HEK293 (cell line): ENCODE data around the gene C1QTNF12.

Experiments used
- CTCF ChIA-PET: fragments of 350-600 bp; formaldehyde crosslinking; extraction: SDS; loops from one replicate; lab custom pipeline; 2021; ENCODE audit warnings: antibody characterized with exemption; lab: Yijun Ruan, JAX
- POLR2A ChIA-PET: fragments of 300-600 bp; formaldehyde crosslinking; extraction: SDS; loops from one replicate; lab custom pipeline; 2020; ENCODE audit warnings: antibody characterized with exemption, inconsistent platforms; lab: Yijun Ruan, JAX
- H3K27ac ChIP-seq: fragments of 200-500 bp; sonication (Bioruptor generic); 2 replicates; pipeline ENCODE4 v1.5.1; 2014; ENCODE audit warnings: low read depth, low read length, control low read depth, inconsistent platforms; ENCODE audit errors: extremely low read depth
- H3K36me3 ChIP-seq, 2 experiments: fragments of 200-500 bp in 1 of 2; sonication (Bioruptor generic) in 1 of 2; 1 replicate in 1 of 2; 2 replicates in 1 of 2; pipeline ENCODE4 v1.5.1; 2014 to 2017; ENCODE audit warnings: inconsistent platforms in 2 of 2, low read length in 2 of 2; ENCODE audit not compliant: control insufficient read depth in 2 of 2, insufficient read depth in 1 of 2
- H3K4me1 ChIP-seq: fragments of 200-500 bp; sonication (Bioruptor generic); 2 replicates; pipeline ENCODE4 v1.5.1; 2014; ENCODE audit warnings: mild to moderate bottlenecking, low read length, inconsistent platforms; ENCODE audit not compliant: control insufficient read depth, insufficient read depth
- H3K4me3 ChIP-seq: 2 replicates; pipeline ENCODE4 v1.5.1; 2011; ENCODE audit warnings: low read depth, mild to moderate bottlenecking, control low read depth, low read length, moderate library complexity
- H3K9me3 ChIP-seq: fragments of 200-500 bp; sonication (Bioruptor generic); 2 replicates; pipeline ENCODE4 v1.5.1; 2014; ENCODE audit warnings: low read depth, low read length, inconsistent platforms; ENCODE audit not compliant: control insufficient read depth, insufficient read depth
- BCL11B ChIP-seq: fragments of 450-650 bp; formaldehyde crosslinking; IDR thresholded peaks from 2 replicates; pipeline ENCODE4 v1.5.1; 2016; ENCODE audit warnings: low read depth, missing biosample characterization, missing genetic modification characterization
- GLIS1 ChIP-seq: fragments of 450-650 bp; formaldehyde crosslinking; IDR thresholded peaks from 2 replicates; pipeline ENCODE4 v1.5.1; 2016; ENCODE audit warnings: missing biosample characterization, missing genetic modification characterization
- GLIS2 ChIP-seq: fragments of 450-650 bp; formaldehyde crosslinking; IDR thresholded peaks from 2 replicates; pipeline ENCODE4 v1.5.1; 2016; ENCODE audit warnings: missing biosample characterization, missing genetic modification characterization
- HIC1 ChIP-seq: fragments of 450-650 bp; formaldehyde crosslinking; IDR thresholded peaks from 2 replicates; pipeline ENCODE4 v1.5.1; 2016; ENCODE audit warnings: missing biosample characterization, missing genetic modification characterization
- IKZF3 ChIP-seq: fragments of 450-650 bp; IDR thresholded peaks from 2 replicates; pipeline ENCODE4 v1.5.0; 2018; ENCODE audit warnings: missing biosample characterization, mild to moderate bottlenecking, missing genetic modification characterization, moderate library complexity
- KLF8 ChIP-seq: fragments of 450-650 bp; formaldehyde crosslinking; IDR thresholded peaks from 2 replicates; pipeline ENCODE4 v1.5.1; 2016; ENCODE audit warnings: missing biosample characterization, missing genetic modification characterization
- PATZ1 ChIP-seq: fragments of 450-650 bp; formaldehyde crosslinking; IDR thresholded peaks from 2 replicates; pipeline ENCODE4 v1.5.1; 2016; ENCODE audit warnings: missing biosample characterization, missing genetic modification characterization
- WT1 ChIP-seq: fragments of 450-650 bp; formaldehyde crosslinking; IDR thresholded peaks from 2 replicates; pipeline ENCODE4 v1.5.1; 2016; ENCODE audit warnings: missing biosample characterization, missing genetic modification characterization
- YY2 ChIP-seq: fragments of 450-650 bp; formaldehyde crosslinking; IDR thresholded peaks from 2 replicates; pipeline ENCODE4 v1.5.1; 2016; ENCODE audit warnings: missing biosample characterization, missing genetic modification characterization
- ZBTB11 ChIP-seq: fragments of 450-650 bp; formaldehyde crosslinking; conservative IDR thresholded peaks from 2 replicates; pipeline ENCODE4 v1.5.1; 2016; ENCODE audit warnings: low read depth, missing biosample characterization, missing genetic modification characterization
- ZBTB7A ChIP-seq: fragments of 450-650 bp; formaldehyde crosslinking; IDR thresholded peaks from 2 replicates; pipeline ENCODE4 v1.5.1; 2016; ENCODE audit warnings: low read depth, missing biosample characterization, missing genetic modification characterization
- ZBTB8A ChIP-seq: fragments of 450-650 bp; formaldehyde crosslinking; IDR thresholded peaks from 2 replicates; pipeline ENCODE4 v1.5.1; 2016; ENCODE audit warnings: missing biosample characterization, missing genetic modification characterization
- ZFP3 ChIP-seq: fragments of 450-650 bp; formaldehyde crosslinking; IDR thresholded peaks from 2 replicates; pipeline ENCODE4 v1.5.1; 2016; ENCODE audit warnings: low read depth, missing biosample characterization, missing genetic modification characterization
- ZNF18 ChIP-seq: fragments of 450-650 bp; formaldehyde crosslinking; IDR thresholded peaks from 2 replicates; pipeline ENCODE4 v1.5.1; 2016; ENCODE audit warnings: missing biosample characterization, missing genetic modification characterization
- ZNF26 ChIP-seq: fragments of 450-650 bp; formaldehyde crosslinking; IDR thresholded peaks from 2 replicates; pipeline ENCODE4 v1.5.1; 2016; ENCODE audit warnings: missing biosample characterization, missing genetic modification characterization
- ZNF366 ChIP-seq: fragments of 450-650 bp; formaldehyde crosslinking; conservative IDR thresholded peaks from 2 replicates; pipeline ENCODE4 v1.5.1; 2016; ENCODE audit warnings: missing biosample characterization, missing genetic modification characterization
- ZNF558 ChIP-seq: fragments of 450-650 bp; formaldehyde crosslinking; IDR thresholded peaks from 2 replicates; pipeline ENCODE4 v1.5.1; 2016; ENCODE audit warnings: missing biosample characterization, missing genetic modification characterization
- ZNF571 ChIP-seq: fragments of 450-650 bp; formaldehyde crosslinking; IDR thresholded peaks from 2 replicates; pipeline ENCODE4 v1.5.0; 2017; ENCODE audit warnings: missing biosample characterization, missing genetic modification characterization
- ZNF600 ChIP-seq: fragments of 450-650 bp; formaldehyde crosslinking; IDR thresholded peaks from 2 replicates; pipeline ENCODE4 v1.5.1; 2016; ENCODE audit warnings: missing biosample characterization, missing genetic modification characterization
- ZNF654 ChIP-seq: fragments of 450-650 bp; formaldehyde crosslinking; IDR thresholded peaks from 2 replicates; pipeline ENCODE4 v1.5.1; 2016; ENCODE audit warnings: low read depth, missing biosample characterization, missing genetic modification characterization
- ZNF677 ChIP-seq: fragments of 450-650 bp; IDR thresholded peaks from 2 replicates; pipeline ENCODE4 v1.5.0; 2018; ENCODE audit warnings: missing biosample characterization, mild to moderate bottlenecking, missing genetic modification characterization, moderate library complexity
- ZNF791 ChIP-seq: fragments of 450-650 bp; formaldehyde crosslinking; IDR thresholded peaks from 2 replicates; pipeline ENCODE4 v1.5.1; 2016; ENCODE audit warnings: missing biosample characterization, missing genetic modification characterization

C1QTNF12 gene

GRCh38 chr1:1245178-1245816 is 1.2 kb downstream of the C1QTNF12 start:
- Histone ChIP-seq H3K4me3 (no peak overlapping the region), H3K4me1 (no peaks in the 10 kb centered on the region)
- POLR2A ChIA-PET: no interaction called here
- CTCF ChIA-PET: no interaction called here
- 0 out of 2 replicates have a peak, but pooled peaks have one; percentile 15 for TF ChIP-seq GLIS1 (tag by site-specific recombination)
- TF ChIP-seq HIC1: 0 out of 2 replicates have a peak, but pooled peaks have one; percentile 32
- no peak for TF ChIP-seq ZNF571 (tag by site-specific recombination)
- no peak for TF ChIP-seq IKZF3
- no peak for TF ChIP-seq WT1 (tag by site-specific recombination)
- TF ChIP-seq ZBTB8A (tag by site-specific recombination): peak; percentile 23; the same call in 1 of the 2 replicates
- TF ChIP-seq ZBTB11 (tag by site-specific recombination): no peak
- TF ChIP-seq ZNF677 (tag by site-specific recombination): no peak
- TF ChIP-seq KLF8 (tag by site-specific recombination): 0 out of 2 replicates have a peak, but pooled peaks have one; percentile 19
- no peak for TF ChIP-seq ZNF558 (tag by site-specific recombination)
- TF ChIP-seq ZNF26: no peak
- TF ChIP-seq GLIS2 (tag by site-specific recombination): peak; percentile 35; the same call in 1 of the 2 replicates
- no peak for TF ChIP-seq YY2 (tag by site-specific recombination)
- no peak for TF ChIP-seq ZFP3 (tag by site-specific recombination)
- TF ChIP-seq, all 188 proteins: peak for 5
- no peaks in the 10 kb centered on the region for H3K36me3 ChIP-seq
- no peaks in the 10 kb centered on the region for H3K9me3 ChIP-seq
- no peak overlapping the region for H3K27ac ChIP-seq

GRCh38 chr1:1244192-1244811 is 2.2 kb downstream of the C1QTNF12 start:
- H3K4me3 ChIP-seq: no peak overlapping the region
- no peaks in the 10 kb centered on the region for H3K4me1 ChIP-seq
- H3K27ac ChIP-seq: no peak overlapping the region
- ChIA-PET CTCF (interaction anchor here (0.6 kb wide), 1 partner anchor 56 kb away, joined by 4 read pairs; no protein-coding TSS in a partner anchor), POLR2A (no interaction called here)
- H3K36me3 ChIP-seq: no peaks in the 10 kb centered on the region
- no peaks in the 10 kb centered on the region for H3K9me3 ChIP-seq
- TF ChIP-seq ZNF600 (tag by site-specific recombination): peak; percentile 75
- TF ChIP-seq BCL11B: 0 out of 2 replicates have a peak, but pooled peaks have one; percentile 8
- no peak for TF ChIP-seq ZNF791 (tag by site-specific recombination)
- peak; percentile 10; the same call in 1 of the 2 replicates for TF ChIP-seq GLIS1 (tag by site-specific recombination)
- no peak for TF ChIP-seq ZNF366 (tag by site-specific recombination)
- TF ChIP-seq ZNF18: no peak
- TF ChIP-seq ZNF654 (tag by site-specific recombination): no peak
- 0 out of 2 replicates have a peak, but pooled peaks have one; percentile 18 for TF ChIP-seq PATZ1 (tag by site-specific recombination)
- peak; percentile 70; the same call in 1 of the 2 replicates for TF ChIP-seq ZBTB7A (tag by site-specific recombination)
